ENCODE measurements around the gene SPIC.

Gene SPIC

DNA sequence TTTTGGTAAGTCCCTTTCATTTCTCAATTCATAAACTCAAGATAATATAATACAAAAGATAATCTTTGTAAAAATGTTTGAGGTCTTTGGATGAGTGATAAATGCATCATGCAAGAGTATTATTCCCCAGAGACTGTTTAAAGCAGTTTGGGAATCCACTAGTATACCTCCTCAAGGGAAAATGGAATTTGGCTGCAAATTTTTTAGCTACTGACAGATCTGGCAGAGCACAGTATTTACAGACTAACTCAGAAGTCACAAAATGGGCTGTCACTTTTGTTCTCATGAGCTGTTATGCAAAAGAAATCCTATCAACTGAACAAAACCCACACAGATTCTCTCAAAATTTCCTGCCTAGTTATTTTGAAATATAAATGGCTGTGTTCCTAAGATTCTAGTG, 9.9 kb downstream of the SPIC start:
- no peaks in the 10 kb centered on the region for H3F3A ChIP-seq (ENCODE audit: insufficient read depth)
- no peaks in the 10 kb centered on the region for H3K27me3 ChIP-seq (ENCODE audit: low read length)
- H3K9ac ChIP-seq (ENCODE audit: low read length): no peak overlapping the region
- H3K4me2 ChIP-seq (ENCODE audit: low read depth, low read length, poor library complexity, severe bottlenecking): no peak overlapping the region
- no peak for TF ChIP-seq EZH2phosphoT487 (conservative IDR thresholded peaks at IDR 0.05; ENCODE audit: low read length)
- TF ChIP-seq, protein P1, sequence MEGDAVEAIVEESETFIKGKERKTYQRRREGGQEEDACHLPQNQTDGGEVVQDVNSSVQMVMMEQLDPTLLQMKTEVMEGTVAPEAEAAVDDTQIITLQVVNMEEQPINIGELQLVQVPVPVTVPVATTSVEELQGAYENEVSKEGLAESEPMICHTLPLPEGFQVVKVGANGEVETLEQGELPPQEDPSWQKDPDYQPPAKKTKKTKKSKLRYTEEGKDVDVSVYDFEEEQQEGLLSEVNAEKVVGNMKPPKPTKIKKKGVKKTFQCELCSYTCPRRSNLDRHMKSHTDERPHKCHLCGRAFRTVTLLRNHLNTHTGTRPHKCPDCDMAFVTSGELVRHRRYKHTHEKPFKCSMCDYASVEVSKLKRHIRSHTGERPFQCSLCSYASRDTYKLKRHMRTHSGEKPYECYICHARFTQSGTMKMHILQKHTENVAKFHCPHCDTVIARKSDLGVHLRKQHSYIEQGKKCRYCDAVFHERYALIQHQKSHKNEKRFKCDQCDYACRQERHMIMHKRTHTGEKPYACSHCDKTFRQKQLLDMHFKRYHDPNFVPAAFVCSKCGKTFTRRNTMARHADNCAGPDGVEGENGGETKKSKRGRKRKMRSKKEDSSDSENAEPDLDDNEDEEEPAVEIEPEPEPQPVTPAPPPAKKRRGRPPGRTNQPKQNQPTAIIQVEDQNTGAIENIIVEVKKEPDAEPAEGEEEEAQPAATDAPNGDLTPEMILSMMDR (IDR thresholded peaks at IDR 0.05; ENCODE audit: insufficient read depth, low read length, poor library complexity, severe bottlenecking): no peak
- no peak overlapping the region for H3K4me3 ChIP-seq (ENCODE audit: insufficient read depth, low read length, poor library complexity, severe bottlenecking)
- H3K27ac ChIP-seq (ENCODE audit: low read depth, low read length): no peak overlapping the region
- H4K20me1 ChIP-seq (ENCODE audit: low read depth, low read length): no peaks in the 10 kb centered on the region
- H3K79me2 ChIP-seq (ENCODE audit: insufficient read depth, low read length): no peaks in the 10 kb centered on the region
- no peaks in the 10 kb centered on the region for H3K9me2 ChIP-seq (replicated peaks; ENCODE audit: insufficient read depth, low read length)
- H2AFZ ChIP-seq (ENCODE audit: low read depth, low read length, severe bottlenecking): no peak overlapping the region
- H3K36me3 ChIP-seq (ENCODE audit: low read length): no peaks in the 10 kb centered on the region
- no peaks in the 10 kb centered on the region for H3K9me3 ChIP-seq (ENCODE audit: insufficient read depth, low read length)

DNA sequence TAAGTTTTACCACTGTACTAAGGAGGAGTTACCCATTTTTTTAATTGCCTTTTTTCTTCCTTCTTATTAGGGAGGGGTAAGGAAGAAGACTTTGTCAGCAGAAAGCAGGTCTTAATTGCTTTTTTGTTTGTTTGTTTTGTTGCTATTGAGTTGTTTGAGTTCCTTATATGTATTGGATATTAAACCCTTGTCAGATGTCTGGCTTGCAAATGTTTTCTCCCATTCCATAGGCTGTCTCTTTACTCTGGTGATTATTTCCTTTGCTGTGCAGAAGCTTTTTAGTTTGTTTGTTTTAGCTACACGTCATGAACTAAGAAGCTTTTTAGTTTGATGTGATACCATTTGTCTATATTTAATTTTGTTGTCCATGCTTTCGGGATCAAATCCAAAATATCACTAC, 13.3 kb downstream of the SPIC start:
- Histone ChIP-seq H3K9me2 (replicated peaks; ENCODE audit: insufficient read depth, low read length) (no peaks in the 10 kb centered on the region), H3K27me3 (ENCODE audit: low read length) (no peaks in the 10 kb centered on the region), H4K20me1 (ENCODE audit: low read depth, low read length) (no peaks in the 10 kb centered on the region), H3K9me3 (ENCODE audit: insufficient read depth, low read length) (no peaks in the 10 kb centered on the region), H3K36me3 (ENCODE audit: low read length) (no peaks in the 10 kb centered on the region), H3K27ac (ENCODE audit: low read depth, low read length) (no peak overlapping the region), H2AFZ (ENCODE audit: low read depth, low read length, severe bottlenecking) (no peak overlapping the region), H3K4me2 (ENCODE audit: low read depth, low read length, poor library complexity, severe bottlenecking) (no peak overlapping the region), H3K4me3 (ENCODE audit: insufficient read depth, low read length, poor library complexity, severe bottlenecking) (no peak overlapping the region), H3F3A (ENCODE audit: insufficient read depth) (no peaks in the 10 kb centered on the region), H3K79me2 (ENCODE audit: insufficient read depth, low read length) (no peaks in the 10 kb centered on the region), H3K9ac (ENCODE audit: low read length) (no peak overlapping the region)
- TF ChIP-seq EZH2phosphoT487 (conservative IDR thresholded peaks at IDR 0.05; ENCODE audit: low read length): no peak
- TF ChIP-seq, protein P1 (IDR thresholded peaks at IDR 0.05; ENCODE audit: insufficient read depth, low read length, poor library complexity, severe bottlenecking): no peak

DNA sequence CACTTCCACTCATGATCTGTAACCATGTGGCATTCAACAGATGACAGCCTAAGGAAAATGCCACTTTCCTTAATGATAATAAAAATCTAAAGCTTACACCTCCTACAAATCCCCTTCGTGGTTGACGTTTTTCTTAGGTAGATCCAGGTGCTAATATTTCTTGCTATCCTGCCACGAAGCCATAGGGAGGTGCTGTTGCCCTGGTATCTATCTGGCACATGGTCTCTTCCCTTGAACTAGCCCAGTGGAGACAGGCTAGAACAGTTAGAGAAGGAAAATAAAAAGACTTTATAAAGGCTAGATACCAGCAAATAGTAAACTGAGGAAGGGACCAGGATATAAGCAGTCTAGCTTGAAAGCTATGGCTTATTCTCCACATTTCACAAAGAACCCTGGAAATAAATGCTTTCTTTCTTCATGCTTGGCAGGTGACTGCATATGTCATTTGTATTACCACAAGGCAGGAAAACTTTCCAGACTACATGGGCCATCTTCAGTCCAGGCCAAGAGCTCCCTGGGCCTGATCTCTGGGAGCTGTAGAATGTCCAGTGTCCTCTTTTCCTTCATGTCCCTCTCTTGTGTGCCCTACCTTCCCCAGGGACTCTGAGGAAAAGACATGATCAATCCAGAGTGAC, 15.3 kb downstream of the SPIC start:
- no peaks in the 10 kb centered on the region for H3K27me3 ChIP-seq (ENCODE audit: low read length)
- no peak overlapping the region for H3K4me2 ChIP-seq (ENCODE audit: low read depth, low read length, poor library complexity, severe bottlenecking)
- H3K36me3 ChIP-seq (ENCODE audit: low read length): no peaks in the 10 kb centered on the region
- H3K9ac ChIP-seq (ENCODE audit: low read length): no peak overlapping the region
- no peaks in the 10 kb centered on the region for H3F3A ChIP-seq (ENCODE audit: insufficient read depth)
- no peak overlapping the region for H2AFZ ChIP-seq (ENCODE audit: low read depth, low read length, severe bottlenecking)
- H3K79me2 ChIP-seq (ENCODE audit: insufficient read depth, low read length): no peaks in the 10 kb centered on the region
- no peak overlapping the region for H3K4me3 ChIP-seq (ENCODE audit: insufficient read depth, low read length, poor library complexity, severe bottlenecking)
- H3K9me2 ChIP-seq (replicated peaks; ENCODE audit: insufficient read depth, low read length): no peaks in the 10 kb centered on the region
- TF ChIP-seq, protein P1 (IDR thresholded peaks at IDR 0.05; ENCODE audit: insufficient read depth, low read length, poor library complexity, severe bottlenecking): peak; percentile 26
- no peak for TF ChIP-seq EZH2phosphoT487 (conservative IDR thresholded peaks at IDR 0.05; ENCODE audit: low read length)
- H4K20me1 ChIP-seq (ENCODE audit: low read depth, low read length): no peaks in the 10 kb centered on the region
- no peak overlapping the region for H3K27ac ChIP-seq (ENCODE audit: low read depth, low read length)
- H3K9me3 ChIP-seq (ENCODE audit: insufficient read depth, low read length): no peaks in the 10 kb centered on the region
